ENCODE data around the gene MPZL2. TPM values are rescaled to one million over a fixed set of nuclear protein-coding genes. Genes with fewer than 3 reads are reported as not detected.
A peak's percentile ranks its signal among the peaks of the same experiment; 100 is the strongest.

The MPZL2 gene
- total and polyA plus RNA-seq, 2 of the 13 experiments (the other 11 are each of a cell fraction or from before 2014, with no cell fraction given): 27.9 to 53.7 TPM

DNA sequence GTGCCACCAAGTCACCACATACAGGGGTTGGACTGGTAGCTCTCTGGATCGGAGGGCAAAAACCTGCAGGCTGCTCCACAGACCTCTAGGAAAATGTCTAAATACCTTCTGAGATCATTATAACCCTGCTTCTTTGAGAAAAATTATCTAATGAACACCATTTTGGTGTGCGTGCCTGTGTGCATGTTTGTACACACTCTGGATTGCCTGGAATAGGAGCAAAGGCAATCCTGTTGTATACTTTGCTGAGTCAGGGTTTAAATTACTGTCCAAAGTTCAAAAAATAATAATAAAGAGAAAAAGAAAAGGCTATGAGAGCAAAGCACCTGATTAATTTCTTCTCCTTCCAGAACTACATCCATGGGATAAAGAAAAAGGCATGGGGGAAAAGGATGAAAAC lies 50.3 kb downstream of the MPZL2 start (continued):
- TF ChIP-seq, protein P1, sequence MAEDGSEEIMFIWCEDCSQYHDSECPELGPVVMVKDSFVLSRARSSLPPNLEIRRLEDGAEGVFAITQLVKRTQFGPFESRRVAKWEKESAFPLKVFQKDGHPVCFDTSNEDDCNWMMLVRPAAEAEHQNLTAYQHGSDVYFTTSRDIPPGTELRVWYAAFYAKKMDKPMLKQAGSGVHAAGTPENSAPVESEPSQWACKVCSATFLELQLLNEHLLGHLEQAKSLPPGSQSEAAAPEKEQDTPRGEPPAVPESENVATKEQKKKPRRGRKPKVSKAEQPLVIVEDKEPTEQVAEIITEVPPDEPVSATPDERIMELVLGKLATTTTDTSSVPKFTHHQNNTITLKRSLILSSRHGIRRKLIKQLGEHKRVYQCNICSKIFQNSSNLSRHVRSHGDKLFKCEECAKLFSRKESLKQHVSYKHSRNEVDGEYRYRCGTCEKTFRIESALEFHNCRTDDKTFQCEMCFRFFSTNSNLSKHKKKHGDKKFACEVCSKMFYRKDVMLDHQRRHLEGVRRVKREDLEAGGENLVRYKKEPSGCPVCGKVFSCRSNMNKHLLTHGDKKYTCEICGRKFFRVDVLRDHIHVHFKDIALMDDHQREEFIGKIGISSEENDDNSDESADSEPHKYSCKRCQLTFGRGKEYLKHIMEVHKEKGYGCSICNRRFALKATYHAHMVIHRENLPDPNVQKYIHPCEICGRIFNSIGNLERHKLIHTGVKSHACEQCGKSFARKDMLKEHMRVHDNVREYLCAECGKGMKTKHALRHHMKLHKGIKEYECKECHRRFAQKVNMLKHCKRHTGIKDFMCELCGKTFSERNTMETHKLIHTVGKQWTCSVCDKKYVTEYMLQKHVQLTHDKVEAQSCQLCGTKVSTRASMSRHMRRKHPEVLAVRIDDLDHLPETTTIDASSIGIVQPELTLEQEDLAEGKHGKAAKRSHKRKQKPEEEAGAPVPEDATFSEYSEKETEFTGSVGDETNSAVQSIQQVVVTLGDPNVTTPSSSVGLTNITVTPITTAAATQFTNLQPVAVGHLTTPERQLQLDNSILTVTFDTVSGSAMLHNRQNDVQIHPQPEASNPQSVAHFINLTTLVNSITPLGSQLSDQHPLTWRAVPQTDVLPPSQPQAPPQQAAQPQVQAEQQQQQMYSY (CRISPR knock-in tag; IDR thresholded peaks at IDR 0.05): no peak
- TF ChIP-seq SOX13 (IDR thresholded peaks at IDR 0.05) (no peak), SOX13 (CRISPR knock-in tag; conservative IDR thresholded peaks at IDR 0.05 in 1 of 2, IDR thresholded peaks at IDR 0.05 in 1 of 2) (peak in 1 of 2 experiments; percentile 47; a peak in 1 of 4 replicates), FOXA1 (IDR thresholded peaks at IDR 0.05) (no peak), FOXA1 (CRISPR knock-in tag; IDR thresholded peaks at IDR 0.05) (0 out of 2 replicates have a peak, but pooled peaks have one; percentile 15), ZSCAN25 (CRISPR knock-in tag; IDR thresholded peaks at IDR 0.05) (0 out of 2 replicates have a peak, but pooled peaks have one; percentile 19), ERF (CRISPR knock-in tag; IDR thresholded peaks at IDR 0.05) (no peak), CEBPB (IDR thresholded peaks at IDR 0.05; ENCODE audit: borderline replicate concordance, low read depth, low read length) (no peak), MAFK (conservative IDR thresholded peaks at IDR 0.05 in 1 of 2, IDR thresholded peaks at IDR 0.05 in 1 of 2; ENCODE audit: low read length in 2 of 2) (peak; percentile 99), NFIC (IDR thresholded peaks at IDR 0.05; ENCODE audit: low read length) (0 out of 2 replicates have a peak, but pooled peaks have one; percentile 49), FOSL2 (CRISPR knock-in tag; IDR thresholded peaks at IDR 0.05) (peak; percentile 67), MTA3 (CRISPR knock-in tag; IDR thresholded peaks at IDR 0.05) (no peak), IRF2 (CRISPR knock-in tag; IDR thresholded peaks at IDR 0.05) (0 out of 2 replicates have a peak, but pooled peaks have one; percentile 30), HNF4A (CRISPR knock-in tag; IDR thresholded peaks at IDR 0.05) (peak; percentile 67), FOXP4 (CRISPR knock-in tag; IDR thresholded peaks at IDR 0.05) (0 out of 2 replicates have a peak, but pooled peaks have one; percentile 30), MIXL1 (CRISPR knock-in tag; IDR thresholded peaks at IDR 0.05) (peak; percentile 63; the same call in 1 of the 2 replicates), HNF4G (IDR thresholded peaks at IDR 0.05; ENCODE audit: borderline replicate concordance, low read depth, low read length) (peak; percentile 45; the same call in 1 of the 2 replicates), HNF4G (CRISPR knock-in tag; IDR thresholded peaks at IDR 0.05; ENCODE audit: borderline replicate concordance, low read depth) (no peak)
- TF ChIP-seq, protein P2, sequence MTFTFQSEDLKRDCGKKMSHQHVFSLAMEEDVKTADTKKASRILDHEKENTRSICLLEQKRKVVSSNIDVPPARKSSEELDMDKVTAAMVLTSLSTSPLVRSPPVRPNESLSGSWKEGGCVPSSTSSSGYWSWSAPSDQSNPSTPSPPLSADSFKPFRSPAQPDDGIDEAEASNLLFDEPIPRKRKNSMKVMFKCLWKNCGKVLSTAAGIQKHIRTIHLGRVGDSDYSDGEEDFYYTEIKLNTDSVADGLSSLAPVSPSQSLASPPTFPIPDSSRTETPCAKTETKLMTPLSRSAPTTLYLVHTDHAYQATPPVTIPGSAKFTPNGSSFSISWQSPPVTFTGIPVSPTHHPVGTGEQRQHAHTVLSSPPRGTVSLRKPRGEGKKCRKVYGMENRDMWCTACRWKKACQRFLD (CRISPR knock-in tag; IDR thresholded peaks at IDR 0.05; ENCODE audit: borderline replicate concordance): no peak
- TF ChIP-seq, protein P3, sequence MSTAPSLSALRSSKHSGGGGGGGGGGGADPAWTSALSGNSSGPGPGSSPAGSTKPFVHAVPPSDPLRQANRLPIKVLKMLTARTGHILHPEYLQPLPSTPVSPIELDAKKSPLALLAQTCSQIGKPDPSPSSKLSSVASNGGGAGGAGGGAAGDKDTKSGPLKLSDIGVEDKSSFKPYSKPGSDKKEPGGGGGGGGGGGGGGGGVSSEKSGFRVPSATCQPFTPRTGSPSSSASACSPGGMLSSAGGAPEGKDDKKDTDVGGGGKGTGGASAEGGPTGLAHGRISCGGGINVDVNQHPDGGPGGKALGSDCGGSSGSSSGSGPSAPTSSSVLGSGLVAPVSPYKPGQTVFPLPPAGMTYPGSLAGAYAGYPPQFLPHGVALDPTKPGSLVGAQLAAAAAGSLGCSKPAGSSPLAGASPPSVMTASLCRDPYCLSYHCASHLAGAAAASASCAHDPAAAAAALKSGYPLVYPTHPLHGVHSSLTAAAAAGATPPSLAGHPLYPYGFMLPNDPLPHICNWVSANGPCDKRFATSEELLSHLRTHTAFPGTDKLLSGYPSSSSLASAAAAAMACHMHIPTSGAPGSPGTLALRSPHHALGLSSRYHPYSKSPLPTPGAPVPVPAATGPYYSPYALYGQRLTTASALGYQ (CRISPR knock-in tag; IDR thresholded peaks at IDR 0.05): 0 out of 2 replicates have a peak, but pooled peaks have one; percentile 22
